ENCODE results near the gene SAXO2.
"Not testable (repeated sequence)": the region's sequence is repeated elsewhere in the genome, so short reads cannot be mapped to it uniquely, and the experiment has no call there.

Gene SAXO2

DNA sequence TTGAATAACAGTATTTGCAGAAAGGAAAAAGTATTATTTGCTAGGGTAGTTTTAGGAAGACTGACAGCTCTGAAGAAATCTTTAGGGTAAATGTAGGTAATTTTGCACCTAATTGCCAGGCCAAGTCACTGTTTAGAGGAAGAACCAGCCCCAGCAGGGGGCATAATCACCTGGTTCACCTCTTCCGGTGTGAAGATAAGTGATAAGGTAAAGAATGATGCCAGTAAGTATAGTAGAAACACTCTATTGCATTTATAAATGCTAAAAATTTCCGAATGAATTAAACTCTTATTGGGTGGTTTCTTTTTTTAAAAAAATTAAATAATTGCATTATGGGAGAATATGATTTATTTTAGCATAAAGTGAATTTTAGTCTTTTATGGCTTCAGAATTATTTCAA, 21.8 kb downstream of the SAXO2 start:
- not testable (repeated sequence) for H3K4me3 ChIP-seq (ENCODE audit: low read depth, low read length)

DNA sequence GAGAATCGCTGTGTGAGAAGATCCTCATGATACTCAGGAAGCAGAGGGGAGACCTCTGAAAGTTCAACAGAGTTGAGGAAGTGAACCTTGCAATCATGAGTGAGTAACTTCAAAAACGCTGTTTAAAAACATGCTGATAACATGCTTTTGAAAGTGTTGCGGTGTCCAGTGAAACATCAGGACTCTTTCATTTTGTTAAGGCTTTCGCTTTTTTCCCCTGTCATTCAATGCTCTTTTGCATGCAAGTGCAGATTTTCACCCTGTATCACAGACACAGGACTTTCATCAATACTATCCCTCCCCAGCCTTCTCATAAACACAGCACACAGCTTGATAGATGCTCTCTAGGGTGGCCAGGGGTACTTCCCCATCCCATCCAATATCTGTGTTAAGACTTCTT, 23.9 kb downstream of the SAXO2 start:
- not testable (repeated sequence) for H3K4me3 ChIP-seq (ENCODE audit: low read depth, low read length)

DNA sequence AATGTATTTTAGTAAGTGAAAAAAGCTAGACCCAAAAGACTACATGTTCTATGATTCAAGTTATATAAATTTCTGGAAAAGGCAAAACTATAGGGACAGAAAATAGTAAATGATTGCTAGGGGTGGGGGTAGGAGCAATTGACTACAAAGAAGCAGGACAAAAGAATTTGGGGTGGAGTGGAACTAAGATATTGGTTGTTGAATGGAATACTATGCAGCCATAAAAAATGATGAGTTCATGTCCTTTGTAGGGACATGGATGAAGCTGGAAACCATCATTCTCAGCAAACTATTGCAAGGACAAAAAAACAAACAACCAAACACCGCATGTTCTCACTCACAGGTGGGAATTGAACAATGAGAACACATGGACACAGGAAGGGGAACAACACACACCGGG, 25.6 kb downstream of the SAXO2 start:
- not testable (repeated sequence) for H3K4me3 ChIP-seq (ENCODE audit: low read depth, low read length)

DNA sequence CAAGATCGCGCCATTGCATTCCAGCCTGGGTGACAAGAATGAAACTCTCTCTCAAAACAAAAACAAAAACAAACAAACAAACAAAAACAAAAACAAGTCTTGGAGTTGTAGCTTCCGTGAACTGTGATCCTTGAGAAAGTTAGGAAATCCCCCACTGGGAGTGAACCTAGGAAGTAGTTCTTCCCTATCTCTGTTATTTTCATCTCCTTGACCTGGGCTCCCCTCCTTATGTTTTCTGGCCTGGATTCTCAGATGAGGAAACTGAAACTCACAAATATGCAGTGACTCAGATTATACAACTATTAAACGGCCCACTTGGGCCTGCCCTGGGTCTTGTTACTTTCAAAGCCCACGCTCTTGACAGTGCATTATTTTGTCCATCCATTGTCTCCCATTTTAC, 29.7 kb downstream of the SAXO2 start:
- H3K4me3 ChIP-seq (ENCODE audit: low read depth, low read length) = no peak overlapping the region

DNA sequence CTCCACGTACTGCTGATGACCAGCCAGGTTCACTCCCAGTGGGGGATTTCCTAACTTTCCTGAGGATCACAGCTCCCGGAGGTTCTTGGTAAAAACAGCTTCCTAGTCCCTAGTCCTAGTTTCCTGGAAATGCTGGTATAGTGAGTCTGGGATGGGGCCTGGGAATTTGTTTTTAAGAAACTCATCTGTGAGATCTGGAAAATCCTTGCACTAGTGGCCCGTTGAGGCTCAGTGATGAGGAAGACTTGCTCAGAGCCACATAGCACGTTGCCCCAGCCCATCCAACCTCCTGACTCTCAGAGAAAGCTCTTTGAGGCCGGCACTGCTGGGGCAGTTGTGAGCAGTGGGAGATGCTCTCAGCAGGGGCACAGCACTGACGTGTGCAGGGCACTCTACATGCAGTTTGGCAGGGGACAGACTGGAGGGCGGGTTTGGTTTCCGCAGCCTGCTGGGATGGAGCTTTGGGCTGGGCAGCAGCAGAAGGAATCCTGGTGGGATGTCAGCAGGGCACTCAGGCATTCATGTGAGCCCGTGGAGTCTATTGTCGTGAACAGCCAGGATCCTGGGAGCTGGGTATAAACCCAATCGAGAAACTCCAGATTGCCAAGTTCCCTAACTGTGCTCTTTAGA, 31.6 kb downstream of the SAXO2 start:
- no peak overlapping the region for H3K4me3 ChIP-seq (ENCODE audit: low read depth, low read length)

DNA sequence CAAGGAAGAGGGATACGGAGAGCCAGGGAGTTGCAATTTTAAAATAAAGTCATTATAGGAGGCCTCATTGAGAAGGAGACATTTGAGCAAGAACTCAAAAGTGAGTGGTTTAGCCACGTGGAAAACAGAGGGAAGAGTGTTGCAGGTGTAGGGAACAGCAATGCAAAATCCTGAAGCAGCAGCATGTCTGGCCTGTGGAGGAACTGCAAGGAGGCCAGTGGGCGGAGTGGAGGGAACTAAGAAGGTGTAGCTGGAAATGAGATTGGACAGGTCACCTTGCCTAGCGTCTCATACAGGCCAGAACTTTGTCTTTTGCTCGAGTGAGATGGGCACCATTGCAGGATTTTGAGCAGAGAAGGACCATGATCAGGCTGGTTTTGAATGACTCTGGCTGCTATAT, 34.9 kb downstream of the SAXO2 start:
- H3K4me3 ChIP-seq (ENCODE audit: low read depth, low read length) = no peak overlapping the region

DNA sequence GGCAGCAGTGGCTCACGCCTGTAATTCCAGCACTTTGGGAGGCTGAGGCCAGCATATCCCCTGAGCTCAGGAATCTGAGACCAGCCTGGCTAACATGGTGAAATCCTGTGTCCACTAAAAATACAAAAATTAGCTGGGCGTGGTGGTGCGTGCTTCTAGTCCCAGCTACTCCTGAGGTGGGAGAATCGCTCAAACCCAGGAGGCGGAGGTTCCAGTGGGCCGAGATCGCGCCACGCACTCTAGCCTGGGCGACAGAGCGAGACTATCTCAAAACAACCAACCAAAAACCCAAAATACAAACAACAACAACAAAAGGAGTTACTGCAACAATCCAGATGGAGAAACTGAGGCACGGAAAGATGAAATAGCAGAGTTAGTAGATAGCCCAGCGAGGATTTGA, 35.4 kb downstream of the SAXO2 start:
- no peak overlapping the region for H3K4me3 ChIP-seq (ENCODE audit: low read depth, low read length)

DNA sequence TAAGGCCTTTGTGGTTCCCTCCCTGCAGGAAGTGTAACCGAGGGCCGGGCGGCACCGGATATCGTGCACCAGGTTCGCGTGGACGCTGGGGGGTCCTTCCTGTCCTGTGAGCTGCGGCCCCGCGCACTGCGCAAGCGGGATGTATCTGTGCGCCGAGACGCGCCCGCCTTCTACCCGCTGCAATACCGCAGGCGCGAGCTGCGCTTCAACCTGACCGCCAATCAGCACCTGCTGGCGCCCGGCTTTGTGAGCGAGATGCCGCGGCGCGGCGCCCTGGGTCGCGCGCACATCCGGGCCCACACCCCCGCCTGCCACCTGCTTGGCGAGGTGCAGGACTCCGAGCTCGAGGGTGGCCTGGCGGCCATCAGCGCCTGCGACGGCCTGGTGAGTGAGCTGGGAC, 35.9 kb downstream of the SAXO2 start:
- H3K4me3 ChIP-seq (ENCODE audit: low read depth, low read length) = no peak overlapping the region

DNA sequence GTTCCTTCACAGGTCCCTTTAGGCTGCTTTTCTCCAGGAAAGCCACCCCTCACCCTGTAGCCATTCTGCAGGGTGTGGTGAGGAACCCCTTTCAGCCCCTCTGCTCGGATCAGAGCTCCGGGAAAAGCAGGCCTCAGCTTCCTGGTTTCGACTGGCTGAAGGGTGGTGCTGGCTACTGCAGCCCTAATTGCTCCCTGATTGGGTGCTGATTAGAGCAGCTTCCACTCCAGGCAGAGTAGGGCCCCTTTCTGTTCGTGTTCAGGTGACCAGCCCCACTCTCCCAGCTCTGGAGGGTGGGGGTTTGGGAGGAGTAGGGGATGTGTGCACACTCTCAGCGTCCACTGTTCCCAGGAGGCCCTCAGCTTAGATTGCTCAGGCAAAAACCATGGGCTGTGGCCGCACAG, 36.9 kb downstream of the SAXO2 start:
- not testable (repeated sequence) for H3K4me3 ChIP-seq (ENCODE audit: low read depth, low read length)

DNA sequence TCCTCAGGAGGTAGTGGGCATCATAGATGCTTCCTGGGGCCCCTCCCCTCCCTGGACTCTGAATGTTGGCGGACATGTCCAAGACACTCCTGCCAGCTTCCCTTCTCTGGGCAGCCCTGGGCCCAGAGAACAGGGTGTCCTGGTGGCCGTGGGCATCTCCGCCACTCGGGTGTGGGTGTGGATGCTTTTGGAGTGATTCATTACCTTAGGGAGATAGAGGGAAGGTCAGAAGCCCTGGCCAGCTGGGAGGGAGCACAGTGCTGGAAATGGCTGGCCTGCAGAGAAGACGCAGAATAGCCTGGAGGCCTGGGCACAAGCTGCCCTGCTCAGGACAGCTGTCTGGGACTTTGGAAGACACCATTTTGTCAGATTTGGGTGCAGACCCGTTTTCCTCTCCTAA, 37.7 kb downstream of the SAXO2 start:
- not testable (repeated sequence) for H3K4me3 ChIP-seq (ENCODE audit: low read depth, low read length)

DNA sequence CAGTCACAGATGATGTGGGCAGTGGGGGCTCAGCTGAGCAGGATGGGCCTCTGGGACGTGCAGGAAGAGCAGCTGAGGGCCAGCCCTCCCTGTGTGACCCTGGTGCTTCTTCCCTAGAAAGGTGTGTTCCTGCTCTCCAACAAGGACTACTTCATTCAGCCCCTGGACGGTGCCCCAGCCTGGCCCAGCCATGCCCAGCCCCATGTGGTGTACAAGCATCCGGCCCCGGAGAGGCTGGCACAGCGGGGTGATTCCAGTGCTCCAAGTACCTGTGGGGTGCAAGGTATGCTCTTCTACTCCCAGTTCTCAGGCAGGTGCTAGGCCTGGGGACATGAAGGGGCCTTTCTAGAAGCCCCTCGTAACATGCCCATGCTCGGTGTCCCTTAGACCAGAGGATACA, 38.3 kb downstream of the SAXO2 start:
- H3K4me3 ChIP-seq (ENCODE audit: low read depth, low read length) = no peak overlapping the region

DNA sequence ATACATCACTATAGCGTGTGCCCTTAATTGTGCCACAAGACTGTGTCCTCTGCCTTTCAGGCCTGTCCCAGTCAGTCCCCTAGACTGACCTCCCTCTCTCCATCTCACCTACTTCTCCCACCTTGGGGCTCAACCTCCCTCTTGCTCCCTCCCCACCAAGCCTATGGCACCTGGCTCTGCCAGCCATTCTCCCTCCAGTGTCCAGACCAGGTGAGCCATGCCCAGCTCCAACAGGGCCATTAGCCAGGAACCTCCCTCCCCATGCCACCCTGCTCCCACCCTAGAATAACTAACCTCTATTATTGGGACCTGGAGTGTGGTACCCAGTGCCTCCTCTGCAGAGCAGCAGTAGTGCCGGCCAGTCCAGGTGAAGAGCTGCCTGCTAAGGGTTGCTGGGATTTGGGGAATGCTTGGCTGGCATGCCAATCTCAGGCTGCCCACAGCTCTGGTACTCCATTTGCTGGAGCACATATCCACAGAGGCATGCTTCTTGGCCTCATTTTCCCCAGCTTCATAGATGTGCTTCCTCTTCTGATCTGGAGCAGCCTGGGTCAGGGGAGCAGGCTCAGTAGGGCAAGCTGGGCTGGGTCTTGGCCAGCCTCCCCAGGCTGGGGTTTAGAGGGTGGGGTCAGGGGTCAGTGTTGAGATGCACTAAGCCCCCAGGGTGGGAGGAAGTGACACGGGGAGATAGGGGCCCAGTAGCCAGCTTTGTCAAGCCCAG, 38.8 kb downstream of the SAXO2 start:
- H3K4me3 ChIP-seq (ENCODE audit: low read depth, low read length) = no peak overlapping the region

DNA sequence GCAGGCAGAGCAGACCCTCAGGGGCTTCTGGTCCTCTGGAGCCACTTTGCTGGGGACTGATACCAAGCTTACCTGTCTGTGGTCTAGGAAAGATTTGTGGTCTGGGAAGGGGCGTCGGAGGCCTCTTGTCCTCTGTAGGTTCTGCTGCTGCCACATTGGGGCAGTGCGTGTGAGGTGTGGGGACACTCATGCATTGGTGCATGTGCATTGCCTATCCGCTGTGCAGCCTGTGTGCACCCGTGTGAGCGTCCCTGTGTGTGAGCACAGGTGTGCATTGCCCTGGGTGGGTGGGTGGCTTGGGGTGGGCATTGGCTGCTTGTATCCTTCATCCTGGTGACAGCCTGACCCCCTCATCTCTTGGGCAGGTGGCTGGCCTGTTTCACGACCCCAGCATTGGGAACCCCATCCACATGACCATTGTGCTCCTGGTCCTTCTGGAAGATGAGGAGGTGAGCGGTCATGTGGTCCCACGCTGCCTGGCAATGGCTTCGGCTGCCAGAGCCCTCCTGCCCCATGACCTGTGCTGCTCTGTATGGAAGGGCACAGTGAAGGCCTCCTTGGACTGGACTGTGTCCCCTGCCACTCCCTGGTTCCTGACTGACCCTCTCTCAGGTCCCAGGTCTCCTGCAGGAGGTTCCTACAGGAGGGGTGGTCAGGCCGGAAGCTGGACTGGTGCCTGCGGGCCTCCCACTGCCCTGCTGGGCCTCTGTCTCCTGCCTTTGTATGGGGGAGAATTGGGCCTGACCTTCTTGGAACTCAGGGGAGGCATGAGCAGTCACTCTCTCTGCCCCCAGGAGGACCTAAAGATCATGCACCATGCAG, 41.5 kb downstream of the SAXO2 start:
- no peak overlapping the region for H3K4me3 ChIP-seq (ENCODE audit: low read depth, low read length)

DNA sequence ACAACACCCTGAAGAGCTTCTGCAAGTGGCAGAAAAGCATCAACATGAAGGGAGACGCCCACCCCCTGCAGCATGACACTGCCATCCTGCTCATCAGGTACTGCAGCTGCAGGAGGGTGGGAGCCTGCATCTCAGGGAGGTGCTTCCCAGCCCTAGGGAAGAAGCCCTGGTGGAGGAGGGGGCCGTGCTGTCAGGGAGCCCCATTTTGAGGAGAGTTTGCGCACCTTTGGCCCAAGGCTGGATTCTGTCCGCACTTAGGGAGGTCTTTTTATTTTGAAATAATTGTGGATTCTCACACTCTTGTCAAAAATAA, 42.1 kb downstream of the SAXO2 start:
- no peak overlapping the region for H3K4me3 ChIP-seq (ENCODE audit: low read depth, low read length)

DNA sequence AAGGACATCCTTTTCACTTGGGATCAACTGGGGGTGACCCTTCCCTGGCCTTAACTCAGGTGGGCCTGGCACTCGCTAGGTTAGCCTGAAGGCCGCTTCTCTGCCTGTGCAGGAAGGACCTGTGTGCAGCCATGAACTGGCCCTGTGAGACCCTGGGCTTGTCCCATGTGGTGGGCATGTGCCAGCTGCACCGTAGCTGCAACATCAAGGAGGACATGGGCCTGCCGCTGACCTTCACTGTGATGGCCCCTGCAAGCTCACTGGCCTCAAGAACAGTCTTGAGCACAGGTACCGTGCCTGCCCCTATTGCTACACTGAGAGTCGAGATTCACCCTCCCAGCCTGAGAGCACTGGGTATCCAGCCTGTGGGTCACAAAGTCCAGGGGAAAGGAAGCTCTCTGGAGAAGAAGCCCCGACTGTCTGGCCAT, 43.0 kb downstream of the SAXO2 start:
- H3K4me3 ChIP-seq (ENCODE audit: low read depth, low read length) = no peak overlapping the region

DNA sequence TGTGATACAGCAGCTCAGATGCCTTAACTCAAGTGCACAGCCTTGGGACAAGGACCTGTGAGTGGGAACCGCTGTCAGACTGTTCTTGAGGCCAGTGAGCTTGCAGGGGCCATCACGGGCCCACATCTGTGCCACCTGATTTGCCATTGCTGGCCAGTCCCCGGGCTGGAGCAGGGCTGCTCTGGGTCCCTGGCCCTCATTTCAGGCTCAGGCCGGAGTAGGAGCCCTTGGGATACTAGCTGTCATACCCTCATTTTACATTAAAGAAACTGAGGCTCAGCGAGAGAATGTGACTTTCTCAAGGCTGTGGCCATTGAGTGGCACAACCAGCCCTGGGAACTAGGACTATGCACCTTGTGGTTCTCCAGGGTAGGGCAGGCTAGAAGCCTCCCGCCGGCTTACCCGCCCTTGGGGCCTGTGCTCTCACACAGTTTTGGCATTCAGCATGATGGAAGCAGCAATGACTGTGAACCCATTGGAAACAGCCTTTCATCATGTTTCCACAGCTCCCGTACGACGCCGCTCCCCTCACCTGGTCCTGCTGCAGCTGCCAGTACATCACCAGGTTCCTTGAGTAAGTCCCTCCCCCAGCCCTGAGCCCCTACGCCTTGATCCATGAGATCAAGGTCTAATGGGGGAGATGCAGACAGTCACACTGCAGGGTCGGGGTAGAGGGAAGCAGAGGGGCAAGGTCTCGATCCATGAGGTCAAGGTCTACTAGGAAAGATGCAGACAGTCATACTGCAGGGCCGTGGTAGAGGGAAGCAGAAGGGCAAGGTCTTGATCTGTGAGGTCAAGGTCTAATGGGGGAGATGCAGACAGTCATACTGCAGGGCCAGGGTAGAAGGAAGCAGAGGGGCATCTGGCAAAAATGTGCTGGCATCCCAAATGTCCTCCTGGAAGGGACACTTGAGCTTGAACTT, 44.4 kb downstream of the SAXO2 start:
- H3K4me3 ChIP-seq (ENCODE audit: low read depth, low read length) = no peak overlapping the region

DNA sequence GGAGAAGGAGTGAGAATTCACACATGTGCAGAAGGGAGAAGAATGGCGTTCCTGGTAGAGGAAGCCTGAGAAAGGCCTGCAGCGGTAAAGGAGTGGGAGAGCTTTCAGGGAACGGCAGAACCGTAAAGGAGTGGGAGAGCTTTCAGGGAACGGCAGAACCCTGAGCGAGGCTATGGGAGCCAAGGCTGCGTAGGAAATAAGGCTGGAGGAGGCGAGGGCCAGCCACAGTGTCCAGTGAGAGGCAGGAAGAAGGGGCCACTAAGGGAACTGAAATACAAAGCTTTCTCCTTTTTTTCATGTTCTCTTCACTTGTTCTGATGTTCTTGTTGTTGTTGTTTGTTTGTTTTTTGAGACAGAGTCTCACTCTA, 45.1 kb downstream of the SAXO2 start:
- no peak overlapping the region for H3K4me3 ChIP-seq (ENCODE audit: low read depth, low read length)

DNA sequence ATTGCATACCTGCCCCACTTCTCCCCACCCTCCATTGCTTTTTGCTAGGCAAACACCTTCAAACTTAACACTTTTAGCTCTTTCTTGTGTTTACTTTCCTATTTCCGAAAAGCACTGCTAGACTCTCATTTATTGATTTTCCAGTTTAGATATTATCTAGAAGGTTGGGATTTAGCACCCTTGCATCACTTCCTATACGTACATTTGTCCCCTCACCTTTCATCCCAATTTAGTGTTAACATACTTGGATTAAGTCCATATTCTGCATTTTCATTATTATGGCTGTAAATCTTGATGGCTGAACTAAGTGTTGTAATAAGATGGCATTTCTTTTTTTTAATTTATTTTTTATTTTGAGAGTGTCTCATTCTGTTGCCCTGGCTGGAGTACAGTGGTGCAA, 47.2 kb downstream of the SAXO2 start:
- no peak overlapping the region for H3K4me3 ChIP-seq (ENCODE audit: low read depth, low read length)

DNA sequence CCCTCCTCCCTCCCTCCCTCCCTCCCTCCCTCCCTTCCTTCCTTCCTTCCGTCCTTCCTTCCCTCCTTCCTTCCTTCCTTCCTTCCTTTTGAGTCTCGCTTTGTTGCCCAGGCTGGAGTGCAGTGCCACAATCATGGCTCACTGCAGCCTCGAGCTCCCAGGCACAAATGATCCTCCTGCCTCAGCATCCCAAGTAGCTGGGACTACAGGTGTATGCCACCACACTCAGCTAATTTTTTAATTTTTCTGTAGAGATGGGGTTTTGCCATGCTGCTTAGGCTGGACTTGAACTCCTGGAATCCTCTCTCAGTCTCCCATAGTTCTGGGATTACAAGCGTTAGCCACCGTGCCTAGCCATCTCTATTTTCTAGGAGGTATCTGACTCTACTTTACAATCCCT, 48.7 kb downstream of the SAXO2 start:
- H3K4me3 ChIP-seq (ENCODE audit: low read depth, low read length) = not testable (repeated sequence)

DNA sequence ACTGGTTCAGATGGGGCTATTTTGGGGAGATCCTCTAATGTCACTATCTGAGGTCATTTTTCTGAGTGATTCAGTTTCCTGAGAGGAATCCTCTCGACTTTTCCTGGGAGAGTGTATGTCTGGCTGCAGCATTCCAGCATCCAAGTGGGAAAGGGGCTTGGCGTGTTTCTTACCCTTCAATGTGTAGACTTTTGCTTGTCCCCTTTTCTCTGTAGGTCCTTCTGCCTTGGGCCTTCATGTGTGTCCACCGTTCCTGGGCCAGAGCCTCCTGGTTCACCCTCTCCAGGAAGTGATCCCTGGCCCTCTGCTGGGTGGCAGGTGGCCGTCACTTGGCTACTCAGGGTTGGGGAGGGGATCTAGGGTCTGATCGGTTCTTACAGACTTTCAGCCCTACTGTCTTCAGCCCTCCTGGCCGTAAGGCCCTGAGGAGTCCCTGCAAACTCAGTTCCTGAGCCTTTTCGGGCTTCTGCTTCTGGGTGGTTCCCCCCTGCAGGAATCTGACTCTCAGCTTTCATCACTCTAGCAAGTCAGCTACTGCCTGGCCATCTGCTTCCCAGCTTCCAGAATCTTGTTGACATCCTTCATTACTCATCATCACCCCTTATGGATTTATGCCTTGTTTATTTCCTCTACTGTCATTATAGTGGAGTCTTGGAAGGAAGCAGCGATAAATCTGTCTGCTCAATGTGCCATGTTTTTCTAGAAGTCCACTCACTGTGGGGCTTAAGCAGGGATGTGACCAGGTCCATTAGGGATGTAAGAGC, 50.1 kb downstream of the SAXO2 start:
- H3K4me3 ChIP-seq (ENCODE audit: low read depth, low read length) = no peak overlapping the region

DNA sequence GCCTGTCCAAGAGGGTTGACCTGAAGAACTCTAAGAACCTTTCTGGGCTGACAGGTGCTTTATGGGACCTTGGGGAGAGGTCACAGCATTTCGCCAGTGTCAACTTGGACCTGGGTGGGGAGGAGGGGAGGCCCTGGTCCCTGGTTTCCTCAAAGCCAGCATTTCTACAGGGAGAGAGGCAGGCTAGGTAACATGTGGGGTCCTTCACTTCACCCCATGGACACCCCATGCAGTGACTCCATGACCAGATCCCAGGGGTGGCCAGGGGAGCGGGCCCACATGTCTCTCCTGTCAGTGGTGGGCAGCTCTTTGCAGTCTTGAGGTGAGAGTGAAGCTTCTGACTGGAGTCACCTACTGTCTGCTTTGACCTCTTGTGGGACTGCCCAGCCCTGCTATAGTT, 50.8 kb downstream of the SAXO2 start:
- no peak overlapping the region for H3K4me3 ChIP-seq (ENCODE audit: low read depth, low read length)

All from iPS-11a (cell line).